D341Med (cell line): ENCODE measurements around the gene ANKRD18A.

Experiments used
- DNase-seq: peaks from one replicate; pipeline ENCODE4 v3.0.0; 2012; ENCODE audit warnings: low spot score

ANKRD18A gene

DNA sequence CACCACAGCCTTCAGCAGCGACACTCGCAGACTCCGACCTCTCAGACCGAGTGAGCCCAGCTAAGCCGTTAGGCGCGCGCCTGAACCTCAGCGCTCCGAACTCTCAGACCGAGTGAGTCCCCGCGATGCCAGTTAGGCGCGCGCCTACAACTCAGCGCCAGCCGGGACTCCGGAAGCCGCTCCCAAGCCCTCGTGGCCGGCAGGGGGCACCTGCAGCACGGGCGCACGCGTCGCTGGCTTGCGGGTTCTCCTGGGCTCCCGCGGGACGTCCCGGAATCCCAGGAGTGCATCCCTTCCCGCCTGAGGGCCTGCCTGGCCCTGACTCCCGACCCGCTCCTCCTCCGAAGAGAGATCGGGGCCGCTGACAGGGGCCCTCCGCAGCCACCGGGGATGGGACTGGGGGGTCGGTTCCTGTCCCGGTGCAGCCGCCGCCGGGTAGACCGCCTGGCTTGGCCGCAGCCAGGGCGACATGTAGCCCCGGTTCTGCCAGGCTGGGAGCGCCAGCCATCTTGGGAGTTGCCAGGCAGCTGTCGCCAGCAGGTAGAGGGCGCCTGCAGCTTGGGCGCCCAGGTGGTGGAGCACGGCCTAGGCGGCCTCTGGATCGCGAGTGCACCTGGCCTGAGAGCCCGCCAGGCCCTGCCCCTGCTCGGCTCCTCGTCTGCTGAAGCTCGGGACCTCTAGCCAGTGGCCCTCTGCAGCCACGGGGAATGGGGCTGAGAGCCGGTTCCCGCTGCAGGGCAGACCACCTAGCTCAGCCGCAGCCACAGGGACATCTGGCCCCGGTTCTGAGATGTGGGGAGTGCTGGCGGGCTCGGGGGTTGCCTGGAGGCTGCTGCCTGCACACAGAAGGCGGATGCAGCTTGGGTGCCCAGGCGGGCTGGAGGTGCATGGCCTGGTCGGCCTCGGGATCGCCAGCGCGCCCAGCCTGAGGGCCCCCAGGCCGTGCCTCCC, at the start of gene ANKRD18A:
Gene ANKRD18A, minus strand, starts transcription at position 114 of the 951 bp plus-strand sequence. CDS start 311 bp downstream, outside the sequence.
- DNase-seq: peak; percentile 87

DNA sequence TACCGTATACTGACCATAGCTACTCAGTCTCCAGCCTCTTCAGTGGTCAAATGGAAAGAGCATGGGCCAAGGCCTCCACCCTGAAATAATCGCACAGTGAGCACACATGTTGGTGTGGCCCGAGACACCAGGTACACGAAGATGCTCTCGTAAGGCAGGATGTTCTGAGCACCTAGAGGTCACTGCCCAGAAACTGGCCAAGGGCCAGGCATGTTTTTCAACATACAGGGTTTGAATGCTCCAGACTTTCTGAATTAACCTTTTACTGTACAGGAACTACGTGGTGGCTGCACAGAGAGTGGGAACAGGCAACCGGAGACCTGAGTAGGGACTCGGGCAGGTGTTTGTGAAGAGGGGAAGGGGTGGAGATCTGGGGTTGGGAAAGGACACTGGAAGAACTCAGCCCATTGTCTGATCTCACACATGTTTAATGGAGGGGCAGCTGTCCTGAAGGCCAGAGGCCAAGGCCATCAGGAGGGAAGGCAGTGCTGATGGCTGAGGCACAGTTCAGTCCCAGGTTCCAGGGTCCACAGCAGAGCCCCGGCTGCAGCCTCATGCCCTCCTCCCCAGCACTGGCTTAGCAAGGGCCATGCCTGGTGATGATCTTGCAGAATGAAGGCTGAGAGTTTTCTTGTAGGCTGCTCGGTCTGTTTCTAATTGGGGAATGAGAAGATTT, 48.5 kb upstream of the ANKRD18A start:
- no peak for DNase-seq

DNA sequence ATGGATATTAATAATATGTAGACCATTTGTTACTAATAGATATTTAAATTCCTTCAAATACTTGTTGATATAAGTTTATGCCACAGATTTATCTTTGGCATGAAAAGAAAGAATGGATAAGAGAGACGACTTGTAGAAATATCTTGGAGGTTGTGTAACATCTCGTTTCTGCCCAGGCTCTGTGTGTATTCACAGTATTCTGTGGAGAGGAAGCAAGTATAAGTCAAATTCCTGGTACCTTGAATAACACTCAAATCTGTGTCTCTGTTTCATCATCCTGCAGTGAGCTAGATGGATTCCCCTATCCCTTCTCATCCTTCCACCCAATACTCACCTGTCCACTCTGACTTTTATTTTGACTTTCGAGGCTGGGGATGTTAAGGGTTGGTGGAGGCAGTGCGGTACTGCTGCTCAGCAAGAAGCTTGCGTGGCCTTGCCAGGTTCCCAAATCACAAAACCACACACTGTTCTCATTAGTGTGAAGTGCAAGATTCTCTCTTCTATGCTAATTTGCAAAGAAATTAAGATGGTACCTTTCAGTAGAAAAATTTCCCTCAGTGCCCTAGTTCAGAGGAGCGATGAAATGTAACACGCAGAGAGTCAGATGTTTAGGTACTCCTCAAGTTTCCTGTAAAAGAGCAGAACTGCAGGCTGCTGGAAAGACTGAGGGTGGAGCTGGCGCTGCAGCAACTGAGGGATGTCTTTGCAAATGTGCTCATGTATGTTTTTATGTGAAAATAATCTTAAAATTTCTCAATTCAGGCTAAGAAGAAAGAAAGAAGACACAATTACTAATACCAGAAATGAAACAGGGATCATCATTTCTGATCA, 42.6 kb upstream of the ANKRD18A start:
- DNase-seq: no peak

DNA sequence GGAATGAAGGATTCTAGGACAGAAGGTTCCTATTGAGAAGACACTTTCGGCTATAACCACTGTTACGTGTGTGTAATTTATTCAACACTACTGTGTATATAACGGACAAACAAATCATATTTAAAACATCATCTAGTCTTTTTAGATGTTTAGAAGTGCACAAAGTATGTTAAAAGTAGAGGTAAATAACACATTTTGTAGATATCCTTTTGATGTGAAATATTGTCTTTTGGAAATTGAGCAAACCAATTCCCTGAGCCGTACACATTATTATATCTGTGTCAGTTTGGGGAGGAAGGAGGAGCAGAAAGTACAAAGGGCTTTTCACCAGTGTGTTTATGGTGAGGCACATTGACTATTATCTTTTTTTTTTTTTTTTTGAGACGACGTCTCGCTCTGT, 39.1 kb upstream of the ANKRD18A start:
- no peak for DNase-seq

DNA sequence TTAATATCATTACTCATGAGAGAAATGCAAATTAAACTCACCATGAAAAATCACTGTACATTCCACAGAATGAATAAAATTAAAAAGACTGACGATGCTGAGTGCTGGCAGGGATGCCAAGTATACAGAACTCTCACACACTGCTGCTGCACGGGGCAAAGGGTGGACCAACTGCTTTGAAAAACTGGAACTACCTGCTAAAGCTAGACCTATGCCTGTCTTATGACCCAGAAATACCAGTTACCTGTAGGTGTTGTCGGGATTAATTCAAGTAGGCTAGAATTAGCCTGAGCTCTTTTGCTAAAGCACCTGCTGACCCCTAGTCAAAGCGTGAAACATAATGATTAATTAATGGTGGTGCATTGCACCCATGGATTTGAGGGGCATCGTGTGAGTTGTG, 36.5 kb upstream of the ANKRD18A start:
- DNase-seq: no peak

DNA sequence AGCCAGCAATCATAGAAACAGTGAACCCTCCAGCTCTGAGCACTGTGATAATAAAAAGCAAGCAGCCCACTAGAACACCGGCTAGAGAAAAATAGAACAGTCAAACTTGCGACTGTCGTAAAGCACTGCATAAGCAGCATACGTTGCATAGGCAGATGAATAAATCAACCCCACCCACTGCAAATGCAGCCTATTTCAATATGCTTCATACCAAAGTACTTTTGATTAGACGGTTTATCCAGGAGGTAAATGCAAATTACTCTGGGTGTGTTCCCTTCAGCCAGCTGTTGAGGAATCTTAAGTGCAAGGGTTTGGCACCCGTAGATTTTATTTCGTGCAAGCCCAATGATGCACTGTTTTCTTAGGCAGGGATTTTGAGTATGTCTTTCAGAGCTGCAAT, 32.1 kb upstream of the ANKRD18A start:
- DNase-seq: no peak

DNA sequence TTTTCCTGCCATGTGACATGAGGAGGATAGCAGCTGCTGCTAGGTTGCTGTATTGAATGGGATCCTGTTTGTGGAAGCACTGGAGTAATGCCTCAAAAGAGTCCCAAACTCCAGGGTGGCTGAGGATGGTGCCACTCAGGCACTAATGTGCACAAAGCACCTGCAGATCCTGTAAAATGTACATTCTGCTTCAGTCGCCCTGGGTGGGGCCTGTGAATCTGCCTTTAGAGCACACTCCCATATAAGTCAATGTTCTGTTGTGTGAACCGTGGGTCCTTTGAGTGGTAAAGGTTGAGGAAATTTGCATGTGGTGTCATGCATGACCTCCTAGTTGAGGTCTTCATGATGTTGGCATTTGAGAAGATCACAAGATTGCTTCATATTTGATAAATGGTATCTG, 31.6 kb upstream of the ANKRD18A start:
- no peak for DNase-seq

DNA sequence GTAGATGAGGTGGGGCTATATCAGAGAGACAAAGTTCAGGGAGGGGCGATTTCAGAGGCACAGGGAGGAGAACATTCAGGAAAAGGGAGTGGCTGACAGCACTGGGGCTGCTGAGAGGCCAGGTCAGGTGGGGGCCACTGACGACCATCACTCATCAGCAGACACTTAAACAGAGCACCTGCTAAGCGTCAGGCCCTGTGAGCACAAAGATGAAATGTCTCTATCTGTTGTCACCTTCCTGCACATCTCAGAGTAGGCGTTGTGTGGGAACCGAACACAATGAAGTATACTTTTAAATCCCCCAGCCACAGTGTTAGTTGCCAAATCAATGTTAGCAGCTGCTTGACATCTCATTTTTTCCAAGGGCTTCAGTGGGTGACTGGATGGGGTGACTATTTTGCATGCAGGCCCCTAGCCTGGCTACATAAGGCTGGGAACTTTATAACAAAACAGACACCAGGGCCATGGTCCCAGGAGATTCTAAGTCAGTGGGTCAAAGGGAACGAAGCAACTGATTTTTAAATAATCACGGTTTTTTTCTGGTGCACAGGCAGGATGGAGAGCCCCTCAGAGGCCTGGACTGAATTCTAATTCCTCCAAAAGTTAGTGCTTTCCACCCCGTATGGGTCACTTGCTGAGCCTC, 31.1 kb upstream of the ANKRD18A start:
- DNase-seq: no peak

DNA sequence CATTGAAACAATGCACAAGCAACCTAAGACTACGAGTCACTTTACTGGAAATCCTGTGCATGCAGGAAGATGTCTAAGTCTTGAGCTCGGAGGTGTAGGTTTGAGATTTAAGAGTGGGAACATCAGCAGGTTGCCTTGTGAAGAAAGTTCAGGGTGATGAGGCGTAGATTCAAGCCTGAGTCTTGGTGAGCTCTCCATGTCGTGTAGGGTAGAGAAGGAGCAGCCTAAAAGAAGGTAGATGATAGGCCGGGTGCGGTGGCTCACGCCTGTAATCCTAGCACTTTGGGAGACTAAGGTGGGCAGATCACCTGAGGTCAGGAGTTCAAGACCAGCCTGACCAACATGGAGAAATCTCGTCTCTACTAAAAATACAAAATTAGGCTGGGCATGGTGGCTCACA, 30.2 kb upstream of the ANKRD18A start:
- no peak for DNase-seq

DNA sequence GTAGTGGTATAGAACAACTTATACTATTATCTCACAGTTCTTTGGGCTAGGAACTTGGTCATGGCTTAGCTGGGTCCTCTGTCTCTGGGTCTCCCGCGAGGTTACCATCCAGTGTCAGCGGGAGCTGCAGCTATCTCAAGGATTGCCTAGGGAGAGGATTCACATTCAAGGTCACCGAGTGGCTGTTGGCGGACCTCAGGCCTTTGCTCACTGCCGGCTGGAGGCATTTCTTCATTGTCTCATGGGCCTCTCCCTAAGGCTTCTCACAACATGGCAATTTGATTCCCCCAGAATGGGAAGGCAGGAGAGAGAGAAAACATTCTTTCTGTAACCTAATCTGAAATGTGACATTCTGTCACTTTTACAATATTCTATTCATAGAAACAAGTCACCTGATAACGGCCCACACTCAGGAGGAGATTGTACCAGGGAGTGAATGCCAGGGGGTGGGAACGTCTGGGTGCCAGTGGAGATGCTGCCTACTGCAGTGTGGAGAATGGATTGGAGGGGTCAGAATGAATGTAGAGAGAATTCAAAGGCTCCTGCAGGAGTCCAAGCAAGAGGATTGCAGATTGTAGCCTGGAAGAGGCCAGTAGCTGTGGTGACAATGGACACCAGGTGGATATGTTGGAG, 29.5 kb upstream of the ANKRD18A start:
- DNase-seq: no peak

DNA sequence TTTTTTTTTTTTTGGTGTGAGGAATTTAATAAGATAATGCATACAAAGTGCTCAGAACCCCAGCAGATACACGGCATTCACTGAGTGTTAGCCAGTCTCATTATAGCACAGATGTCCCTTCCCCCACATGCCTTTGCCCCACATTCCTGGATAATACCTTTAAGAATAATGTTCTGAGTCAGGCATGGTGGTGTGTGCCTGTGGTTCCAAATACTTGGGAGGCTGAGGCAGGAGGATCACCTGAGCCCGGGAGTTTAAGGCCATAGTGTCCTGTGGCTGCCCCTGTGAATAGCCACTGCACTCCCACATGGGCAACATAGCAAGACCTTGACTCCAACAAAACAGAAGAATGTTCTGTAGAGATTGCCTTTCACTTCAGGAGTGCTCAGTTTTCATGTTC, 24.2 kb upstream of the ANKRD18A start:
- no peak for DNase-seq

DNA sequence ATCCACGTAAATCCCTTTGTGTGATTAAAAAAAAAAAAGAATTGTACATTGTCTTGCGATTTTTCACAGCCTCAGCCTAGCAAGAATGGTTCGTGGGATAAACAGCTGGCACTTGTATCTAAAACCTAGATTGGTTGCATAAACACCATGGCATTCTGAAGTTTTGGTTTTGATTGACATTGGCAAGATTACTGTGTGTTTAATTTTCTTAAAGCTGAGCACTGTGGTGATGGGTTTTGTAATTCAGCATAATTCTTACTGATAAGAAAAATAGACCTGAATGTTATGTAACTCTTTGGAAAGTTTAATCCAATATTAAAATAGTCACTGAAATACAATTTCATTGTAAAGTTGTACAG, 23.4 kb upstream of the ANKRD18A start:
- no peak for DNase-seq

DNA sequence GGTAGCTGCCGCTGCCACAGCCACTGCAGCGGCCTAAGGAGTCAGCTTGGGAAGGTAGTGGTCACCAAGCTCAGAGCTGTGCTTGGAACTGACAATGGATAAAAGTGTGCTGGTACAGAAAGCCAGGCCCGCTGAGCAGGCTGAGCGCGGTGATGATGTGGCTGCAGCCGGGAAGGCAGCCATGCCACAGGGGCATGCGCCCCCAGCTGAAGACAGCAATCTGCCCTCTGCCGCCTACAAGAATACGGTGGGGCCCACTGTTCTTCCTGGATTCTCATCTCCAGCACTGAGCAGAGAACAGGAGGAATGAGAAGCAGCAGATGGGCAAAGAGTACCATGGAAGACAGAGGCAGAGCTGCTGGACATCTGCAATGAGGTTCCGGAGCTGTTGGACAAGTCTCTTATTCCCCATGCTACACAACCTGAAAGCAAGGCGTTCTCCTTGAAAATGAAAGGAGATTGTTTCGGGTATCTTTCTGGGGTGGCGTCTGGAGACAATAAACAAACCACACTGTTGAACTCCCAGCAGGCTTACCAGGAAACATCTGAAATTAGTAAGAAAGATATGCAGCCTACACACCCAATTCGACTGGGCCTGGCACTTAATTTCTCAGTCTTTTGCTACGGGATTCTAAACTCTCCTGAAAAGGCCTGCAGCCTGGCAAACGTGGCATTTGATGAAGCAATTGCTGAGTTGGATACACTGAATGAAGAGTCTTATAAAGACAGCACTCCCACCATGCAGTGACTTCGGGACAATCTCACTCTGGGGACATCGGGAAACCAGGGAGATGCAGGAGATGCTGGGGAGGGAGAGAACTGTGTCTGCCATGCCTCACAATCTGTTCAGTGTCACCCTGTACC, 22.8 kb upstream of the ANKRD18A start:
- DNase-seq: no peak

DNA sequence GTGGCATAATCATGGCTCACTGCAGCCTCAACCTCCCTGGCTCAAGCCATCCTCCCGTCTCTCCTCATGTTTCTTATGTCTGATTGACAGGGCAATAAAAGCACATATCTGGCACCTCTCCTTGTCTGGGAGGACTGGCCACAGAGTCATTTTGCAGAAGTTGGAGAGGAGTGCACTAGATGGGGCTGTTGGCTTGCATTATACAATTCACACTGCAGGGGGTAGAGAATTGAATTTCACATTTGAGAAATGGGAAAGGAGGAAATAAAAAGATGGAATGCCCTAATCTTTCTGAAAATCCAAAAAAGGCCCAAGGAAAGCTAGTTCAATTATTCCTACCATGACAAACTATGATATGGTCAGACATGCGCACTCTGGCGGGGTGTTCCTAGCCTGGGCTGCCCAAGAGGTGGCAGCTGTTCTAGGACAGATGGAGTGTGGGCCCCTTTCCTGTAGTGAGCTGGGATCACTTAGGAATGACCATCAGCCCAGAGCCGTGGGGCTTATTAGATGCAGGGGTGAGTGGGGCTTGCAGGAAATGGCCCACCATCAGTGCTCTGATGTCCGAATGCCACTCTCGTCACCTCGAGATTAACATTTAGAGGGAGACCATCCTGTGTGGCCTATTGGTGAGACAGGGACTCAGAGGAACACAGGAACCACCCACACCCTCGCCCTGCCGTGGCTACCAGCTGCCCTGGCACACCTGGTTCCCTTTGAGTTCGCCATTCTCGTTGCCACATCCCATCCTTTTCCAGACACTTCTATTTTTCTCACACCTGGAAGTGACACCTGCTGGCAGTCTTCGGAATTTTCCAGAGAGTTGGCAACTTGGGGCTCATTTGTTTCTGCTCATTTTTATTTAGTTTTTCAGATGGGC, 21.8 kb upstream of the ANKRD18A start:
- peak; percentile 40 for DNase-seq

DNA sequence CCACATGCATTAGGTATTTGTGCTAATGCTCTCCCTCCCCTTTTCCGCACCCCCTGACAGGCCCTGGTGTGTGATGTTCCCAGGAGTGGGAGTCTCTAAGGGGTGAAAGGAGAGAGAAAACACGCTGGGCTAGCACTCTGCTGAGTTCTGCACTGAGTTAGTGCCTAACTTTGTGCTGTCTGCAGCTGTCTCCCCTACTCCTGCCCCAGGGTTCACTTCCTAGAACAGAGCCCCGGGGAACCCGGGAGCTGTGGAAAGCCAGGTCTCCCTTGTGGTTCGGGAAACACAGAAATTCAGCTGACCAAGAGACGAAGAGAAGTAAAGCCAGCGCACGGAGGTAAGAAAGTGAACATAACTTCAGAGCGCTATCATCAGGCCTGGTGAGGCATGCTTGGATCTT, 20.7 kb upstream of the ANKRD18A start:
- DNase-seq: no peak

DNA sequence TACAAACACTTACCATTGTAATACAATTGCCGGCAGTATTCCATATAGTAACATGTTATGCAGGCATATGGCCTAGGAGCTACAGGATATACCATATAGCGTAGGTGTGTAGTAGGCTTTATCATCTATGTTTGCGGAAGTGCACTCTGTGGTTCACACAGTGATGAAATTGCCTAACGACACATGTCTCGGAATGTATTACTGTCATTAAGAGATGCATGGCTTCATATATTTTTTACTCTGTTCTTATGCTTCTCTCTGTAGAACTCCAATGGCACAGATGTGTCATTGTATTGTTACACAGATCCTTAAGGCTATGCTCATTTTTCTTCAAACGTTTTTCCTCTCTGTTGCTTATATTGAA, 19.2 kb upstream of the ANKRD18A start:
- no peak for DNase-seq

DNA sequence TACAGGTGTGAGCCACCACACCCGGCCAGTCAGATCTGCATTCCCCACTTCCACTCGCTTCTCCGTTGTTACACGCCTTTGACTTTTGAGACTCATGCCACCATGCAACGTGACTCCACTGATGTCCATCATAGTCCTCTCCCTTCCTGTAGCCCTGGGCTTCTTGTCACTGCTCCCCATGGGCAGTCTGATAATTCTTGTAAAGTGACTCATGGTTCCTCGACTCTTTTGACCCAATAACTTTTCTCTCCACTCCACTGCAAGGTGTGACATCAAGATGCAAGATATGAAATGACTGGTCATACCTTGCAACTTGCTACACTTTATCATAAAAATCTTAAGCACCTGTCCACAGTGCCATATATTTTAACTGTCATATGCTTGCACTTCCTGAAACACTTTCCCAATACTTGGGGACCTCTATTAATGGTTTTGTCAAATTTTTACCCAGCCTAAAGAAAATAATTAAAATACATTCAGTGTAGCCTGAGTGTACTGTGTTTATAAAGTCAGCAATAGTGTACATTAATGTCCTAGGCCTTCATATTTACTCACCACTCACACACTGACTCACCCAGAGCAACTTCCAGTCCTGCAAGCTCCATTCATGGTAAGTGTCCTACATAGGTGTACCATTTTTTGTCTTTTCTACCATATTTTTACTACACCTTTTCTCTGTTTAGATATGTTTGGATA, 18.6 kb upstream of the ANKRD18A start:
- DNase-seq: no peak

DNA sequence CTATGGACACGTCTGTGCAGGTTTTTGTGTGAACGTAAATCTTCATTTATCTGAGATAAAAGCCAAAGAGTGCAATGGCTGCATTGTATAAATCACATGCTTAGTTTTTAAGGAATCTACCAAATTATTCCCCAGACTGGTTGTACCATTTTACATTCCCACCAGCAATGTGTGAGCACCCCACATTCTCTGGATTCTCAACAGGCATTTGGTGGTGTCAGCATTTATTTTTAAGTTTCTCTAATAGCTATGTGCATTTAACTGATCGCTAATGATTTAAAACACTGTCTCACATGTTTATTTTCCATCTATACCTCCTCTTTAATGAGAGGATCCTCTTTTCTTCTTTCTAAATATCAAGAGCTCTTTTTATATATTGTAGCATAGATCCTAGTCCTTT, 13.9 kb upstream of the ANKRD18A start:
- no peak for DNase-seq

DNA sequence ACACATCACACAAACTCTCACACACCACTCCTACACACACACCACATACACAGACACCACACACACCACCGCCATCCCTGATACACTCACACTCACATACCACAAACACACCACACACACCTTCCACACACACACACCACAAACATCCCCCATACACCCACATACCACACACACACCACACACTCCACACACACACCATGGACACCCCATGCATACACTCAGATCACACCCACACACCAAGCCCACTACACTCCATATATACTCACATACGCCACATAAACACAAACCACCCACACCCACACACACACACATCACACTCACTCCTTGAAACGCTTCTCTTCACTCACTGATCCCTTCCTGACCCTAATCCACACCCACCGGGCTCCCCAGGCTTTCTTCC, 9.1 kb upstream of the ANKRD18A start:
- DNase-seq: no peak
